Gastroesophageal sphincter (tissue), 4 donors: ENCODE measurements around the gene TNFAIP8L1. TPM values are rescaled to one million over a fixed set of nuclear protein-coding genes. Genes with fewer than 3 reads are reported as not detected.

Experiments used
- ATAC-seq: fragments of 150-250 bp; one replicate; pipeline ENCODE4 v1.9.1; 2016; ENCODE audit warnings: mild to moderate bottlenecking, moderate library complexity
- H3K27ac ChIP-seq, 4 donors: fragments of 200-600 bp; sonication (generic) in 3 of 4; 1 replicate in 3 of 4; 2 replicates in 1 of 4; pipeline ENCODE4 v1.5.1; 2016 to 2019
- H3K27me3 ChIP-seq: fragments of 200-600 bp; sonication (generic); one replicate; pipeline ENCODE4 v1.5.1; 2019
- H3K36me3 ChIP-seq, 2 donors: fragments of 200-600 bp; sonication (generic); one replicate each; pipeline ENCODE4 v1.5.1; 2019; ENCODE audit warnings: control low read depth in 1 of 2
- H3K4me1 ChIP-seq, 3 donors: fragments of 200-600 bp; sonication (generic); 1 replicate in 2 of 3; 2 replicates in 1 of 3; pipeline ENCODE4 v1.5.1; 2016 to 2019; ENCODE audit warnings: control low read depth in 2 of 3
- H3K4me3 ChIP-seq, 2 donors: fragments of 200-600 bp; sonication (generic); one replicate each; pipeline ENCODE4 v1.5.1; 2019; ENCODE audit warnings: mild to moderate bottlenecking in 1 of 2, moderate library complexity in 1 of 2
- H3K9me3 ChIP-seq, 3 donors: fragments of 200-600 bp; sonication (generic); one replicate each; pipeline ENCODE4 v1.5.1; 2017 to 2019; ENCODE audit warnings: control low read depth in 2 of 3
- CTCF ChIP-seq, 4 experiments: fragments of 200-600 bp in 2 of 4; fragments of 450-650 bp in 2 of 4; sonication (generic) in 1 of 4; IDR thresholded peaks; one replicate each; pipeline ENCODE4 v1.5.1; 2017 to 2019; ENCODE audit warnings: antibody characterized with exemption in 4 of 4, mild to moderate bottlenecking in 2 of 4, moderate library complexity in 2 of 4
- EP300 ChIP-seq: sonication (generic); formaldehyde crosslinking; IDR thresholded peaks from one replicate; pipeline ENCODE4 v1.6.1; 2017; ENCODE audit warnings: antibody characterized with exemption, mild to moderate bottlenecking
- POLR2A ChIP-seq, 2 donors: fragments of 450-650 bp; IDR thresholded peaks; one replicate each; pipeline ENCODE4 v1.6.1; 2017; ENCODE audit warnings: antibody characterized with exemption in 2 of 2, mild to moderate bottlenecking in 2 of 2, moderate library complexity in 1 of 2
- POLR2AphosphoS5 ChIP-seq: sonication (generic); formaldehyde crosslinking; IDR thresholded peaks from one replicate; pipeline ENCODE4 v1.6.1; 2017; ENCODE audit warnings: antibody characterized with exemption
- WGBS, 2 donors: methylation state at CpG; one replicate each; pipeline ENCODE4 v1.1.5; 2018; ENCODE audit warnings: low coverage in 1 of 2; 5-methylcytosine and 5-hydroxymethylcytosine counted together
- total RNA-seq, 4 donors: library from RNA; depleted of rRNA; stranded (reverse); fragments of >200 nt; gene quantifications; one replicate each; pipeline ENCODE4 v1.1.0, GENCODE V29; 2016

The TNFAIP8L1 gene
- total RNA-seq, 4 donors from 2014 or later: 5.8 to 16.4 (median 7.0) TPM

GRCh38 chr19:4602915-4603314 is 36.4 kb upstream of the TNFAIP8L1 start:
- ATAC-seq: no peak
- H3K36me3 ChIP-seq: no peaks in the 10 kb centered on the region
- peaks cover 95% of the 10 kb centered on the region for H3K27me3 ChIP-seq
- no peak overlapping the region for H3K4me3 ChIP-seq
- TF ChIP-seq POLR2AphosphoS5 (no peak), EP300 (no peak), CTCF (IDR thresholded peaks at IDR 0.05) (no peak), POLR2A (IDR thresholded peaks at IDR 0.05) (no peak)
- WGBS, 2 donors: 87 to 88% methylated on average over 1 of the region's 1 CpG
- H3K27ac ChIP-seq: no peak overlapping the region
- no peaks in the 10 kb centered on the region for H3K9me3 ChIP-seq
- peaks cover 0 to 16% (median 8%) of the 10 kb centered on the region in 3 donors for H3K4me1 ChIP-seq

GRCh38 chr19:4604912-4605311 is 34.4 kb upstream of the TNFAIP8L1 start:
- H3K27me3 ChIP-seq: peaks cover 83% of the 10 kb centered on the region
- H3K9me3 ChIP-seq: no peaks in the 10 kb centered on the region

GRCh38 chr19:4606181-4606580 is 33.1 kb upstream of the TNFAIP8L1 start:
- no peaks in the 10 kb centered on the region for H3K9me3 ChIP-seq
- H3K4me1 ChIP-seq: peaks cover 0 to 15% (median 4%) of the 10 kb centered on the region in 3 donors
- no peak overlapping the region for H3K27ac ChIP-seq
- WGBS, 2 donors: 63 to 81% methylated on average over 2 to 4 of the region's 5 CpGs
- H3K4me3 ChIP-seq: no peak overlapping the region
- ATAC-seq: no peak
- no peaks in the 10 kb centered on the region for H3K36me3 ChIP-seq
- peaks cover 78% of the 10 kb centered on the region for H3K27me3 ChIP-seq
- TF ChIP-seq POLR2A (IDR thresholded peaks at IDR 0.05) (no peak), EP300 (no peak), POLR2AphosphoS5 (no peak), CTCF (IDR thresholded peaks at IDR 0.05) (no peak)

More at GRCh38 chr19:4604912-4605311, 34.4 kb upstream of the TNFAIP8L1 start:
- H3K4me3 ChIP-seq: no peak overlapping the region
- no peak overlapping the region for H3K27ac ChIP-seq
- TF ChIP-seq POLR2A (IDR thresholded peaks at IDR 0.05) (no peak), POLR2AphosphoS5 (no peak), CTCF (IDR thresholded peaks at IDR 0.05) (no peak), EP300 (no peak)
- ATAC-seq: no peak
- H3K36me3 ChIP-seq: no peaks in the 10 kb centered on the region
- peaks cover 0 to 10% (median 4%) of the 10 kb centered on the region in 3 donors for H3K4me1 ChIP-seq
- WGBS, 2 donors: 72 to 83% methylated on average over 2 to 6 of the region's 6 CpGs

- TF ChIP-seq POLR2AphosphoS5: no peak
- no peak for TF ChIP-seq POLR2A (IDR thresholded peaks at IDR 0.05)
- TF ChIP-seq EP300: no peak
- no peak for TF ChIP-seq CTCF (IDR thresholded peaks at IDR 0.05)
- no peak for ATAC-seq
- H3K9me3 ChIP-seq: no peaks in the 10 kb centered on the region
- H3K4me3 ChIP-seq: peak overlapping the region in 1 of 2 donors; percentile 6
- no peaks in the 10 kb centered on the region for H3K36me3 ChIP-seq
- no peak overlapping the region for H3K27ac ChIP-seq
- 40 to 65% methylated on average over 2 to 5 of the region's 35 CpGs for WGBS, 2 donors
- peaks cover 0 to 15% (median 4%) of the 10 kb centered on the region in 3 donors for H3K4me1 ChIP-seq
- H3K27me3 ChIP-seq: peaks cover 74% of the 10 kb centered on the region
These were observed 32.2 kb upstream of the TNFAIP8L1 start for GRCh38 chr19:4606921-4607678.
